Stomach (tissue), 9 donors: ENCODE data around the gene ZFPM1. TPM values are rescaled to one million over a fixed set of nuclear protein-coding genes. Genes with fewer than 3 reads are reported as not detected.
A peak's percentile ranks its signal among the peaks of the same experiment; 100 is the strongest.

Experiments used
- DNase-seq, 2 donors: peaks; one replicate each; pipeline versions ENCODE4 v3.0.0 to v3.0.0-alpha.2; 2013 to 2019
- H3K27ac ChIP-seq, 5 donors: fragments of 200-600 bp in 4 of 5; sonication (generic) in 4 of 5; one replicate each; pipeline ENCODE4 v1.5.1; 2013 to 2019; ENCODE audit warnings: mild to moderate bottlenecking in 1 of 5, moderate library complexity in 1 of 5
- H3K27me3 ChIP-seq, 3 donors: fragments of 200-600 bp; sonication (generic); one replicate each; pipeline ENCODE4 v1.5.1; 2017 to 2019; ENCODE audit warnings: mixed run types in 1 of 3
- H3K36me3 ChIP-seq, 4 donors: fragments of 200-600 bp; sonication (generic); 1 replicate in 3 of 4; 2 replicates in 1 of 4; pipeline ENCODE4 v1.5.1; 2016 to 2019
- H3K4me1 ChIP-seq, 4 donors: fragments of 200-600 bp; sonication (generic); one replicate each; pipeline ENCODE4 v1.5.1; 2016 to 2019
- H3K4me3 ChIP-seq, 4 donors: fragments of 200-600 bp; sonication (generic) in 3 of 4; one replicate each; pipeline ENCODE4 v1.5.1; 2016 to 2019; ENCODE audit warnings: mild to moderate bottlenecking in 1 of 4
- H3K9me3 ChIP-seq, 4 donors: fragments of 200-600 bp; sonication (generic); one replicate each; pipeline ENCODE4 v1.5.1; 2016 to 2019
- CTCF ChIP-seq, 7 experiments: fragments of 450-650 bp in 4 of 7; fragments of 200-600 bp in 3 of 7; sonication (generic) in 3 of 7; IDR thresholded peaks; one replicate each; pipeline ENCODE4 v1.5.1; 2016 to 2019; ENCODE audit warnings: antibody characterized with exemption in 7 of 7, control low read depth in 2 of 7, mild to moderate bottlenecking in 1 of 7
- EP300 ChIP-seq: sonication (generic); formaldehyde crosslinking; IDR thresholded peaks from one replicate; pipeline ENCODE4 v1.6.1; 2017; ENCODE audit warnings: antibody characterized with exemption
- POLR2A ChIP-seq, 4 donors: fragments of 450-650 bp; IDR thresholded peaks; one replicate each; pipeline ENCODE4 v1.6.1; 2016; ENCODE audit warnings: antibody characterized with exemption in 4 of 4, control low read depth in 2 of 4, mild to moderate bottlenecking in 1 of 4, moderate library complexity in 1 of 4
- POLR2AphosphoS5 ChIP-seq, 3 donors: sonication (generic); formaldehyde crosslinking; IDR thresholded peaks; one replicate each; pipeline ENCODE4 v1.6.1; 2016; ENCODE audit warnings: antibody characterized with exemption in 3 of 3
- WGBS, 5 donors: extraction: QIAGEN DNeasy Blood & Tissue Kit in 3 of 5; methylation state at CpG; one replicate each; pipeline versions ENCODE4 v1.1.5 to v1.1.7; 2013 to 2018; 5-methylcytosine and 5-hydroxymethylcytosine counted together
- intact Hi-C: fragments of 100-400 bp; cut with DNase I; formaldehyde crosslinking; loops from one replicate; pipeline ENCODE4 v1.15.1; 2023; ENCODE audit warnings: low total_unique reads
- polyA plus RNA-seq, 3 donors: library from polyadenylated mRNA; stranded (reverse); fragments of 200-250 nt; gene quantifications; one replicate each; pipeline ENCODE4 v1.2.3, GENCODE V29; 2013
- total RNA-seq, 5 donors: library from RNA; depleted of rRNA; stranded (reverse); fragments of >200 nt; gene quantifications; one replicate each; pipeline versions ENCODE4 v1.1.0 to v1.2.3, GENCODE V29; 2014 to 2016
- donor health status: healthy with polysubstance abuse.
- donor health status: Bipolar disorder and iron deficiency.
- donor health status: healthy.

The ZFPM1 gene
- total and polyA plus RNA-seq, 8 donors: 3.9 to 85.7 (median 12.9) TPM

GRCh38 chr16:88538366-88539060 is 85.4 kb downstream of the ZFPM1 start:
- H3K4me3 ChIP-seq: no peak overlapping the region
- no peak overlapping the region for H3K27ac ChIP-seq
- intact Hi-C loops: no loop called here
- peaks cover 4 to 16% (median 16%) of the 10 kb centered on the region in 4 donors for H3K9me3 ChIP-seq
- peaks cover 4 to 16% (median 10%) of the 10 kb centered on the region in 4 donors for H3K36me3 ChIP-seq
- peaks cover 14 to 46% (median 24%) of the 10 kb centered on the region in 4 donors for H3K4me1 ChIP-seq
- no peak for TF ChIP-seq POLR2A (IDR thresholded peaks at IDR 0.05)
- TF ChIP-seq POLR2AphosphoS5 (IDR thresholded peaks at IDR 0.05): no peak
- no peak for TF ChIP-seq EP300
- TF ChIP-seq CTCF (IDR thresholded peaks at IDR 0.05): no peak
- peaks cover 0 to 41% (median 15%) of the 10 kb centered on the region in 3 donors for H3K27me3 ChIP-seq
- no peak for DNase-seq
- WGBS, 5 donors: 23 to 50% (median 43%) methylated on average over 22 to 23 of the region's 23 CpGs

DNA sequence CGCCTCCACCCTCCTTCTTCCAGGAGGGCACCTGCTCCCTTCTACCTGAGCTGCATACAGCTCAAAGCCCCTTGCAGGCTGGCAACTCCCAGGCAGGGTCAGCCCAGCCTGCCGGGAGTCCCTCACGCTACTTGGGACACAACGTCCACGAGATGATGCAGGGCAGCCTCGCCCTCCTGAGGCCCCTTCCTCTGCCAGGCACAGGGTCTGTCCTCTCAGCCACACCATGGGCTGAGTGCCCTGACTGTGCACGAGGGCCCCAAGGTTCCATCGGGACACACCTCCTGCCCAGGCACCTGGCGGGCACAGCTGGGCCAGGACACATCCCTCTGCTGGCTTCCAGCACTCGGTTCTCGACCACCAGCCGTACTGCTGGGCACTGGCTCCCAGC is 86.2 kb downstream of the ZFPM1 start:
- Histone ChIP-seq H3K4me1 (peaks cover 14 to 46% (median 24%) of the 10 kb centered on the region in 4 donors), H3K4me3 (no peak overlapping the region), H3K27me3 (peaks cover 0 to 41% (median 15%) of the 10 kb centered on the region in 3 donors), H3K27ac (no peak overlapping the region), H3K36me3 (peaks cover 4 to 16% (median 10%) of the 10 kb centered on the region in 4 donors), H3K9me3 (peaks cover 4 to 24% (median 20%) of the 10 kb centered on the region in 4 donors)
- WGBS, 5 donors: 21 to 60% (median 38%) methylated on average over 1 to 12 of the region's 12 CpGs
- DNase-seq: no peak
- TF ChIP-seq POLR2A (IDR thresholded peaks at IDR 0.05) (no peak), CTCF (IDR thresholded peaks at IDR 0.05) (no peak), EP300 (no peak), POLR2AphosphoS5 (IDR thresholded peaks at IDR 0.05) (no peak)
- intact Hi-C loops: no loop called here

- DNase-seq: peak in 1 of 2 donors; percentile 27
- Histone ChIP-seq H3K27me3 (peaks cover 0 to 41% (median 15%) of the 10 kb centered on the region in 3 donors), H3K4me3 (no peak overlapping the region), H3K9me3 (peaks cover 4 to 26% (median 20%) of the 10 kb centered on the region in 4 donors), H3K36me3 (peaks cover 4 to 15% (median 9%) of the 10 kb centered on the region in 4 donors), H3K4me1 (peaks cover 13 to 45% (median 23%) of the 10 kb centered on the region in 4 donors), H3K27ac (no peak overlapping the region)
- WGBS, 5 donors: 18 to 28% (median 25%) methylated on average over 14 to 26 of the region's 26 CpGs
- TF ChIP-seq POLR2AphosphoS5 (IDR thresholded peaks at IDR 0.05) (no peak), EP300 (no peak), POLR2A (IDR thresholded peaks at IDR 0.05) (no peak), CTCF (IDR thresholded peaks at IDR 0.05) (no peak)
- intact Hi-C loops: no loop called here
Observed at GRCh38 chr16:88539652-88540345, 86.7 kb downstream of the ZFPM1 start.

- Histone ChIP-seq H3K27me3 (peaks cover 0 to 41% (median 15%) of the 10 kb centered on the region in 3 donors), H3K4me3 (no peak overlapping the region), H3K9me3 (peaks cover 4 to 26% (median 20%) of the 10 kb centered on the region in 4 donors), H3K4me1 (peaks cover 6 to 38% (median 17%) of the 10 kb centered on the region in 4 donors), H3K36me3 (peaks cover 0 to 8% (median 3%) of the 10 kb centered on the region in 4 donors), H3K27ac (no peak overlapping the region)
- WGBS, 5 donors: 39 to 52% (median 42%) methylated on average over 8 to 20 of the region's 20 CpGs
- DNase-seq: peak; percentile 24 to 58
- intact Hi-C loops: no loop called here
- TF ChIP-seq POLR2AphosphoS5 (IDR thresholded peaks at IDR 0.05): no peak
- TF ChIP-seq POLR2A (IDR thresholded peaks at IDR 0.05): no peak
- TF ChIP-seq CTCF (IDR thresholded peaks at IDR 0.05): no peak
Observed at GRCh38 chr16:88540346-88540977, 87.4 kb downstream of the ZFPM1 start.
